RWPE1 (cell line): Measurements from ENCODE around the gene SPTBN1.

Experiments used
- CTCF ChIA-PET: fragments of 350-600 bp; sonication (Branson Sonifier 250); formaldehyde crosslinking; extraction: SDS; loops from one replicate; lab custom pipeline; 2021; lab: Yijun Ruan, JAX
- POLR2A ChIA-PET: fragments of 400-600 bp; formaldehyde crosslinking; extraction: SDS; loops from one replicate; lab custom pipeline; 2020; ENCODE audit warnings: antibody characterized with exemption; ENCODE audit not compliant: low non-redundant PET; lab: Yijun Ruan, JAX
- DNase-seq: peaks from one replicate; pipeline ENCODE4 v3.0.0; 2012; ENCODE audit warnings: low spot score
- H3K27ac ChIP-seq: fragments of 450-650 bp; 2 replicates; pipeline ENCODE4 v1.5.1; 2017
- TF ChIP-seq, protein P1 (sequence below): fragments of 450-650 bp; conservative IDR thresholded peaks from 2 replicates; pipeline ENCODE4 v1.5.1; 2017; ENCODE audit warnings: low read depth, mild to moderate bottlenecking

SPTBN1 gene

DNA sequence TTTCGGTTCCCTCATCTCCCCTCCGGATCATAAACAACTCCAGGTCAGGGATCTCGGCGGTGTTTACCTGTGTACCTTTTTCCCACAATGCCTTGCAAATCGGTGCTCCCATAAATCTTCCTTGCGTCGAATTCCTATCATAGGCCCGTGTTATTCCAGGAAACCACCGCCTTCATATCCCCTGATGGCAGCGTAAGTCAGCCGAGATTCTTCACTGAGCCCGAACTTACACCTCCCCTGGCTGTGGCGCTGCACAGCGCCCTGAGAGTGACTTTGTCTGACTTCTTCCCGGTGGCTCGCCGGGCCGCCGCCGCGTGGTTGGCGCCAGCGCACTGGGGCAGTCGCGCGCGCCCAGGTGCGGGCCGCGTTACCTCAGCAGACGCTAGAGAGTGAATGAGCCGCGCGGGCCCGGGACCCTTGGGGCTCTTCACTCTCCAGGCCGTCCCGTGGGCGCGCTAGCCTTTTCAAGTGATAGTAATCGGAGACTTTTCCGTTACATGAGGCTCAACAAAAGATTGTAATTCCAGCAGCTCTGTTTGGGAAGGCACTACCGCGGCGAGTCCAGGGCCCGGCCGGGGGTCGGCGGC, 101.6 kb downstream of the SPTBN1 start:
- TF ChIP-seq, protein P1, sequence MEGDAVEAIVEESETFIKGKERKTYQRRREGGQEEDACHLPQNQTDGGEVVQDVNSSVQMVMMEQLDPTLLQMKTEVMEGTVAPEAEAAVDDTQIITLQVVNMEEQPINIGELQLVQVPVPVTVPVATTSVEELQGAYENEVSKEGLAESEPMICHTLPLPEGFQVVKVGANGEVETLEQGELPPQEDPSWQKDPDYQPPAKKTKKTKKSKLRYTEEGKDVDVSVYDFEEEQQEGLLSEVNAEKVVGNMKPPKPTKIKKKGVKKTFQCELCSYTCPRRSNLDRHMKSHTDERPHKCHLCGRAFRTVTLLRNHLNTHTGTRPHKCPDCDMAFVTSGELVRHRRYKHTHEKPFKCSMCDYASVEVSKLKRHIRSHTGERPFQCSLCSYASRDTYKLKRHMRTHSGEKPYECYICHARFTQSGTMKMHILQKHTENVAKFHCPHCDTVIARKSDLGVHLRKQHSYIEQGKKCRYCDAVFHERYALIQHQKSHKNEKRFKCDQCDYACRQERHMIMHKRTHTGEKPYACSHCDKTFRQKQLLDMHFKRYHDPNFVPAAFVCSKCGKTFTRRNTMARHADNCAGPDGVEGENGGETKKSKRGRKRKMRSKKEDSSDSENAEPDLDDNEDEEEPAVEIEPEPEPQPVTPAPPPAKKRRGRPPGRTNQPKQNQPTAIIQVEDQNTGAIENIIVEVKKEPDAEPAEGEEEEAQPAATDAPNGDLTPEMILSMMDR = no peak
- ChIA-PET CTCF (no interaction called here), POLR2A (interaction anchor here (0.7 to 1.6 kb wide), 2 partner anchors 14 to 33 kb away, joined by 3 to 4 read pairs; no protein-coding TSS in a partner anchor)
- peak; percentile 55 for DNase-seq
- peak overlapping the region; percentile 99 for H3K27ac ChIP-seq

DNA sequence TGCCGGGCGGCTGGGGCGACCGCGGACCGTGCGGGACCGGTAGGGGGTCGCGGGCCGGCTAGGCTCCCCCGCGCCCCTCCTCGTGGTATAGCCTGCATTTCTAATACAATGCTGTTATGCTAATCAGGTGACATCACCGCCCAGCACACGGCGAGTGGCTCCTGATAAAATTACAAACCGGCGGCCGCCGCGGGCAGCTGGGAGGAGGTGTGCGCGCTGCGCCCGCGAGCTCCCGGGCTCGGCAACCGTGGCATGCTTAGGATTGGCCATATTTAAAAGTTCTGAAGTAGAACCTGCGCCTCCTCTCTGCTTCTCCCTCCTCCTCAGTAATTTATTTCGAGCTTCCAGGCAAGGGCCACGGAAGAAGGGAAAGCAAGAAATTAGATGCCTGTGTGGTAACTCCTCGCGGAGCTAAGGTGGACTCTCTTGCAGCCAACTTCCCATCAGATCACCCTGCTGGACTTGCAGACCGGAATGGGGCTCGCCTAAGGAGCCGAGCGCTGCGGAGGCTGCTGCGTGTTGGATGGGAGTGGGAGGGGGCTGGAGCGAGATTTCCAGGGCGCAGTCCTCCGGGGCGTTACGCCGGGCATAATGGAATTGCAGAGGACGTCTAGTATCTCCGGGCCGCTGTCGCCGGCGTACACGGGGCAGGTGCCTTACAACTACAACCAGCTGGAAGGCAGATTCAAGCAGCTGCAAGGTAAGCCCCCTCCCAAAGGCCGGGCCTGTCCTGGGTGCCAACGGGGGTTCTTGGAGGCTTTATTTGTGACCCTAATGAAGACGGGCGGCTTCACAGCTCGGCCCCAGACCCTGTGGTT, 102.3 kb downstream of the SPTBN1 start:
- TF ChIP-seq, protein P1 = no peak
- H3K27ac ChIP-seq = peak overlapping the region; percentile 99
- POLR2A ChIA-PET = interaction anchor here (0.6 to 1.6 kb wide), 3 partner anchors 13 to 110 kb away, joined by 3 to 13 read pairs (median 4); no protein-coding TSS in a partner anchor
- peak; percentile 71 for DNase-seq
- CTCF ChIA-PET = interaction anchor here (0.6 to 1.4 kb wide), 2 partner anchors 28 to 34 kb away, joined by 3 to 5 read pairs; no protein-coding TSS in a partner anchor

DNA sequence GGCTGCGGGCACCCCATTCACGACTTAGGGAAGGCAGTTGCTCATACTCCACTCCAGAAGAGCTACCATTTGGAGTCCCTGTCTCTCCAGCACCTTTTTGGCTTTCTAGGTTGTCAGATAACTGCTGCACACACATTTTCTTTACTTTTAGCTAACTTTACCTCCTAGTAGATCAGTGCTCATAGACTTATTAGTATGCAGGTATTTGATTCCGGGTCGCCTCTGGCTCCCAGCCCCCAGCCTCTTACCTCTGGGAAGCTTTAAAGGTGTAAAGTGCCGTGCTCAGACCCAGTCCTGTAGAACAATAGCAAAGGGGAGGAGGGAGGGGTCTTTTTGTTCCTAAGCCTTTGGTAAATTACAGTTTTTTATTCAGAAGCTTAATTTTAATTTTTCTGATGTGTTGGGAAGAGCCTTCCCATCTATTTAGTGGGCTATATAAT, 102.9 kb downstream of the SPTBN1 start:
- DNase-seq = no peak
- CTCF ChIA-PET = interaction anchor here (0.6 to 1.4 kb wide), 2 partner anchors 35 to 98 kb away, joined by 3 to 5 read pairs; no protein-coding TSS in a partner anchor
- peak overlapping the region; percentile 99 for H3K27ac ChIP-seq
- POLR2A ChIA-PET = interaction anchor here (1.6 kb wide), 1 partner anchor 35 kb away, joined by 4 read pairs; no protein-coding TSS in a partner anchor
- TF ChIP-seq, protein P1 = no peak

DNA sequence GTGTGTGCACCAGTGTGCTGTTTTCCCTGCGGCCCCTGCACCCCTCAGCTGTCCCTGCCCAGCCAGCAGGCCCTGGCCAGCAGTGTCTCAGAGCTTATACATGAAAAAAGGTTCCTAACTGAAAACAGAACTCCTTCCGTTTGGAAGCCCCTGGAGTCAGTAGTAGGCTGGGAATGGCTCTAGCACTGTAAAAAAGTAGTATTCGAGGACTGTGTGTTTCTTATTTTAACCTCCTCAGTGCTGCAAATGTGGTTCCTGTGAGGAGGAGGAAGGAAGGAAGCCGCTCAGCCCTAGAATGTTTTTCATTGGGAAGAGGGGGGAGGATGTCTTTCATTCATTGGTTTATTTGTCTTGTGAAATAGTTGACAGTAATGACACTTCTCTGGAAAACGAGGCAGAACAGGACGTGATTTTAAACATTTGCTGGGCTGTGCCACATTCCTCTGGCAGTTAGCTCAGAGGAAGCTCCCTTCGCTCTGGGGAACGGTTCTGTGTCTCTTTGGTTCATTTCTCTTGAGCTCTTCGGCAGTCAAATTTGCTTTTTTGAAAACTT, 103.5 kb downstream of the SPTBN1 start:
- CTCF ChIA-PET = interaction anchor here (0.6 to 1.4 kb wide), 4 partner anchors 13 to 105 kb away, joined by 3 to 5 read pairs (median 3); no protein-coding TSS in a partner anchor

DNA sequence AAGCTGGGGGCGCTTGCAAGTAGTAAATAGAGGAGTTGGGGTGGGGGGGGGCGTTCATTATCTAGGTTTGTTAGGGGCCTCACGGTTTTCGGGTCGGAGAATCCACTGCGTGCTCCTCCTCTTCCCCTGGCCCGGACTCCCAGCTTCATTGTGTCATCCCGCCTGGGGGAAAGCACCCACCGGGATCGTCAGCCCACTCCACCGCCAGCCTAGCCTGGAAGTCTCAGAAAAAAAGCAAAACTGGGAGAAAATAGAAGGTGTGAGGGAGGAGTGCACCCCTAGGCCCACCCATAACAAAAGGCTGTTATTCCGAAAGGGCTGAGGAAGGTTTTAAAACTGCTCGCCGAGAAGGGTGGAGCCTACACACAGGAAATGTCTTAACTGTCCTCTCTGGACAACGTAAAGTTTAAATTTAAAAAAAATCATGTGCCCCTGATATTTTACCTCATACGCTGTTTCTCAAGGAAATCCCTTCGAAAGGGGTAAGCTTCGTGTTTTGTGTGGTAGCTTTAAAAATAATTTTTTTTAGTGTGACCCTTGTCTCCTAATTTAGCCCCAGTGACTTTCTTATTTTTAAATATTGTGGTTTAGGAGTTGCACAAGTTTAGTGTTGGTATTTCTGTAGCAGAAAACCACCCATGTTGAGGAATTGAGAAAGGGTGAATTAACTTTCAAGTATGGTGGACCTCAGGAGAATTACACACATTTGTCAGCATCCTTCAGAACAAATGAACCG, 104.2 kb downstream of the SPTBN1 start:
- H3K27ac ChIP-seq = peak overlapping the region; percentile 99
- TF ChIP-seq, protein P1 = no peak
- POLR2A ChIA-PET = interaction anchor here (0.5 kb wide), 1 partner anchor 237 kb away, joined by 4 read pairs; no protein-coding TSS in a partner anchor
- DNase-seq = peak; percentile 65
- CTCF ChIA-PET = interaction anchor here (0.7 to 1.0 kb wide), 2 partner anchors 13 to 104 kb away, joined by 3 read pairs; no protein-coding TSS in a partner anchor

More for the DNA sequence above, 103.5 kb downstream of the SPTBN1 start:
- DNase-seq = peak; percentile 85
- POLR2A ChIA-PET = no interaction called here
- TF ChIP-seq, protein P1 = no peak
- peak overlapping the region; percentile 99 for H3K27ac ChIP-seq
